ENCODE measurements around the gene ATP11C. TPM values are rescaled to one million over a fixed set of nuclear protein-coding genes. Genes with fewer than 3 reads are reported as not detected.

The ATP11C gene
- total and polyA plus RNA-seq, 2 of the 4 experiments (the other 2 are of a cell fraction): 19.3 to 40.0 TPM

DNA sequence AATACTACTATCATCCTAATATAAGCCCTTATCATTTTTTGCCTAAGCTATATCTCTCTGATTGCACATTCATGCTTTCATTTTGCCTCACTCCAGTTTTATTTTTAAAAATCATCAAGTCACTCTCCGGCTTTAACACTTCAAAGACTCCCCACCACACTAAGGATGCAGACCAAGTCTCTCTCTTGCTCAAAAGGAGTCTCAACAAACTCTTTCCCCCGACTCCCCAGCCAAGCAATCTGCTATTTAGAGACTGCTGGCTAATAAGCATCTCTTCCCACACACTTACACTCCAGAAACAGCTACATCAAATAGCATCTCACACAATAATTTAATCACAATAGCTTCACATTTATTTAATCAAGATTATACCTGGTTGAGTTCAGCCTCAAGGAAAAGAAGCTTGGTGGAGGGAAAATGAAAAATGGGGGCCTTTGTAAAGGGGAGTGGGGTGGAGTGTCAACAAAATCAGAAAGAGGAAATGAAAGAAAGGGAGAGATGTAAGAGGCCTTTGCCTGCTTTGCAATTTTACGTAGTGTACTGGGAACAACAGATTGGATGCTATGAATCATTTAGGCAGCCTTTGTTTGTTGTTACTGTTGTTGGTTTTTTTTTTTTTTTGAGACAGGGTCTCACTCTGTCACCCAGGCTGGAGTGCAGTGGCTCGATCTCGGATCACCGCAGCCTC, 120.8 kb downstream of the ATP11C start:
- ChIA-PET POLR2A (ENCODE audit: unreplicated experiment) (no interaction called here), CTCF (no interaction called here)
- H4K5ac ChIP-seq (ENCODE audit: low read depth, low read length): no peak overlapping the region
- H2BK20ac ChIP-seq (ENCODE audit: low read depth, low read length): no peak overlapping the region
- no peak overlapping the region for H3K14ac ChIP-seq (replicated peaks; ENCODE audit: low read depth, low read length)
- no peak overlapping the region for H2AFZ ChIP-seq (replicated peaks; ENCODE audit: low read length, poor library complexity)
- no peak overlapping the region for H3K4ac ChIP-seq (ENCODE audit: low read depth, low read length)
- in situ Hi-C loops (cut with MboI; ENCODE audit: low sequenced_read_pairs): no loop called here
- no peak overlapping the region for H2BK5ac ChIP-seq (ENCODE audit: low read depth, low read length, poor library complexity, severe bottlenecking)
- no peak overlapping the region for H3K9ac ChIP-seq (ENCODE audit: low read depth, low read length)
- no peak overlapping the region for H3K4me2 ChIP-seq (ENCODE audit: low read depth, low read length)
- H3K27ac ChIP-seq (ENCODE audit: insufficient read depth, low read length): no peak overlapping the region
- no peak overlapping the region for H3K18ac ChIP-seq (ENCODE audit: low read depth, low read length)
- H2BK120ac ChIP-seq (ENCODE audit: low read depth, low read length): no peak overlapping the region
- dilution Hi-C loops (cut with HindIII; ENCODE audit: low sequenced_read_pairs, unreplicated experiment): no loop called here
- H3K23ac ChIP-seq (ENCODE audit: low read depth, low read length): no peak overlapping the region
- H2BK15ac ChIP-seq (ENCODE audit: low read depth, low read length): no peak overlapping the region
- no peak overlapping the region for H4K91ac ChIP-seq (ENCODE audit: insufficient read depth, low read depth, low read length)
- no peaks in the 10 kb centered on the region for H3K9me1 ChIP-seq (ENCODE audit: insufficient read depth, low read length)
- TF ChIP-seq, protein P1, sequence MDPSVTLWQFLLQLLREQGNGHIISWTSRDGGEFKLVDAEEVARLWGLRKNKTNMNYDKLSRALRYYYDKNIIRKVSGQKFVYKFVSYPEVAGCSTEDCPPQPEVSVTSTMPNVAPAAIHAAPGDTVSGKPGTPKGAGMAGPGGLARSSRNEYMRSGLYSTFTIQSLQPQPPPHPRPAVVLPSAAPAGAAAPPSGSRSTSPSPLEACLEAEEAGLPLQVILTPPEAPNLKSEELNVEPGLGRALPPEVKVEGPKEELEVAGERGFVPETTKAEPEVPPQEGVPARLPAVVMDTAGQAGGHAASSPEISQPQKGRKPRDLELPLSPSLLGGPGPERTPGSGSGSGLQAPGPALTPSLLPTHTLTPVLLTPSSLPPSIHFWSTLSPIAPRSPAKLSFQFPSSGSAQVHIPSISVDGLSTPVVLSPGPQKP (IDR thresholded peaks at IDR 0.05; ENCODE audit: borderline replicate concordance, low read depth, low read length): no peak
- TF ChIP-seq CTCF (conservative IDR thresholded peaks at IDR 0.05; ENCODE audit: low read depth, low read length): no peak
- no peak for TF ChIP-seq RFX5 (IDR thresholded peaks at IDR 0.05; ENCODE audit: low read depth, low read length)
- TF ChIP-seq MAFK (IDR thresholded peaks at IDR 0.05; ENCODE audit: low read depth, low read length): no peak
- no peak for TF ChIP-seq NFE2L2 (IDR thresholded peaks at IDR 0.05; ENCODE audit: low read depth, low read length)
- no peak for TF ChIP-seq CHD1 (IDR thresholded peaks at IDR 0.05; ENCODE audit: low read depth, low read length)
- no peak for TF ChIP-seq RCOR1 (IDR thresholded peaks at IDR 0.05; ENCODE audit: insufficient replicate concordance, low read length)
- no peak overlapping the region for H2AK5ac ChIP-seq (ENCODE audit: low read depth, low read length)
- H3K9me3 ChIP-seq (ENCODE audit: control insufficient read depth, insufficient read depth, low read length): no peaks in the 10 kb centered on the region
- WGBS, 2 experiments (ENCODE audit: extremely low coverage in 2 of 2, insufficient read length in 1 of 2): 67% methylated on average over 1 of the region's 6 CpGs; no CpG with 5 or more reads in 1 of the 2 experiments
- H3K79me1 ChIP-seq (ENCODE audit: low read depth in 1 of 2, low read length in 2 of 2): no peaks in the 10 kb centered on the region
- no peaks in the 10 kb centered on the region for H3K4me1 ChIP-seq (ENCODE audit: control insufficient read depth, insufficient read depth, low read length)
- DNase-seq: no peak
- H3K36me3 ChIP-seq (ENCODE audit: control insufficient read depth, insufficient read depth, low read length): no peaks in the 10 kb centered on the region
- no peak overlapping the region for H4K8ac ChIP-seq (ENCODE audit: low read depth in 2 of 2, low read length in 2 of 2)
- no peak for ATAC-seq (ENCODE audit: low read depth)
- no peak overlapping the region for H3K56ac ChIP-seq (ENCODE audit: extremely low read depth, insufficient read depth, low read length)
- intact Hi-C loops (cut with micrococcal nuclease): no loop called here
- BruUV-seq (replicated peaks): no TSS peak
- H3K4me3 ChIP-seq (ENCODE audit: insufficient read depth, low read depth, low read length): no peak overlapping the region
- H4K20me1 ChIP-seq (ENCODE audit: insufficient read depth, low read length): no peaks in the 10 kb centered on the region
- H2AK9ac ChIP-seq (replicated peaks; ENCODE audit: low read depth, low read length, poor library complexity): no peak overlapping the region
- H3K27me3 ChIP-seq (ENCODE audit: control insufficient read depth, insufficient read depth, low read length): no peaks in the 10 kb centered on the region
